GM19099 (cell line): Measurements from ENCODE around the gene PI4K2A.

Experiments
- POLR2A ChIP-seq: IDR thresholded peaks from 3 replicates; pipeline ENCODE4 v1.6.1; 2011; ENCODE audit warnings: low read depth; ENCODE audit not compliant: insufficient read length; ENCODE audit errors: extremely low read depth

The PI4K2A gene

DNA sequence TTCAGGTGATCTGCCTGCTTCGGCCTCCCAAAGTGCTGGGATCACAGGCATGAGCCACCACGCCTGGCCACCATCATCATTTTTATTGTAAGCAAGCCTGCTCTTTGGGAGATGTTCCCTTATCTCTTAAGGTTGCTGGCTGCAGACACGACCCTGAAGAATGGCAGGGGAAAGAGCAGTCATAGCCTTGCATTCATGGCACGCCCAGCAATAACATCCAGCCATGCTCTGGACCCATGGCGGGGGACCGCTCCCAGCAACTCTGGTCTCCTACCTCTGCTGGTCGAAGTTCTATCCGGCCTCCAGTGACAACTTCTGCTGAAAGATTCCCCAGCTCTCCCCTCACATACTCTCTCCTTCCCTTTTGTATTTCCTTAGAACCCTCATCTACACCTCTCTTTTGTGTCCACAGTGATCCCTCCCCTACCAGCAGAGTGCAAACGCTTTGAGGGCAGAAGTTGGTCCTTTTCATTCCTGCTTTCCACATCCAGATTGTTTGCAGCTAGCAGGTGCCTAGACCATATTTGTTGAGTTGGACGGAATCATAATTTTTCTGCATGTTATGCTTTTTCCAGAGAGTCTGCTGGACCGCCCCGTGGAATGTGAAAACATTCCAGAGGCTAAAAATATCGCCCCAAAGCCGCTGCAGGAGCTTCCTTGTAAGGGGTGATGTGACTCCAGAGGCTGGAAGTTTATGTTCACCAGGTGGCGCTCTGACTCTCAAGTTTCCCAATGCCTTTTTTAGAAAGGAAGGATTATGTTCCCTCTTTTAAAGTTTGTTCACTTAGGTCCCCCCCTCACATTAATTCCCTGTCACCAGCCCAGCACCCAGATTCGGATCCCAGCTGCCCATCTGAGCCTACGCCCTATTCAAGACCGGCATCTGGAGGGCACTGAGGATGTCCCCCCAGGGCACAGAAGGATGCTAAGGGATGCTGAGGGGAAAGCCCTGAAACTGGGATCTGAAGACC is 68.8 kb downstream of the PI4K2A start:
- no peak for TF ChIP-seq POLR2A

DNA sequence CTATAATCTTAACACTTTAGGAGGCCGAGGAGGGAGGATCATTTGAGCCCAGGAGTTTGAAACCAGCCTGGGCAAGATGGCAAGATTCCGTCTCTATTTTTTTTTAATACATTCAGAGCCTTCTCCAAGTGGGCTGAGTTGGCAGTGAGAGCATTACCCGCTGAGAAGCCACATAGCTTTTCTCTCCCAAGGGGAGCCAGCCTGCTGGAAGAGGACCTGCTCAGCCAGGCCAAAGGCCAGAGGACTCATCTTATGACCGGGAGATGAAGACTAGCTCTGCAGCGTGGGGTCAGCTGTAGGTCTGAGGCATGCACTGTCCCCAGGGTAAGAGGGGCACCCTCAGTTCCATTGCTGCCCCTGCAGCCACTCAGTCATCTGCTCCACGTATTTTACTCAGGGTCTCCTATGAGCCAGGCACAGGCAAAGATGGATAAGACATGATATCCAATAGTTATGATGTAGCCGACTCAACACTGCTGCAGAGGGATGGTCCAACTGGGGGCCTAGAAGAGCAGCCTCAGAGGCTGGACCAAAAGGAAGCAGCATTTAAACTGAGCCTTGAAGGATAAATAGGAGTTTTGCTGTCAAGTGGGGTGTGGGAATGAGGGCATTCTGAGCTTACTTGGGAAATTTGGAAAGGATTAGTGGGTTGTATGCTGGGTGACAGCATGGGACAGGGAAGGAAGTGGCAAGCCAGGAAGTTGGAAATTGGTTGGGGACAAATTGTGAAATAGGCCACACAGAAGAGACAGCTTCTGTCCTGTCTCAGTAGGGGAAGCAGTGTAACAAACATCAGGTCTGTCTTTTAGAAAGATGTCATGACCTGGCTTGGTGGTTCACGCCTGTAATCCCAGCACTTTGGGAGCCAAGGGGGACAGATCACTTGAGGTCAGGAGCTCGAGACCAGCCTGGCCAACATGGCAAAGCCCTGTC is 71.4 kb downstream of the PI4K2A start:
- TF ChIP-seq POLR2A = no peak

DNA sequence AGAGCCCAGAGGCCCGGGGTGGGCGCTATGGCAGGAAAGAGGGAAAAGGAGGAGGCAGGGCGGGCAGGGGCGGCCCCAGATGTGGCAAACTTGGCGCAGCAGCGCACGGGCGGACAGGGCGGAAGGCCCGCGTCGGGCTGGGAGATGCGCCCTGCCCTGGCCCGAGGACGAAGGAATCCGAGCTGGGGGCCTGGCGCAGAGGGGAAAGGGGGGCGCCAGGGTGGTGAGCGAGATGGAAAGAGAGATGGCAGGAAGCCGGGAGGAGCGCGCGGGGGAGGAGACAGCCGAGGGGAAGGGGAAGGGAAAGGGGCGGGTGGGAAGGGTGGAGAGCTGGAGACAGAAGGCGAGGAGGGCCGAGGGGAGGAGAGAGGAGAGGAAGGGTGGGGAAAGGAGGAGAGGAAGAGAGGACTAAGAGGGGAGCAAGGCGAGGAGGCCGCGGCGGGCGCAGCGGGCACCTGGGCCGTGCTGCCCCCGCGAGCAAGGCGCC is 72.9 kb downstream of the PI4K2A start, which contains the start of gene MARVELD1:
Gene MARVELD1, plus strand, starts transcription at position 392 of the 487 bp plus-strand sequence. CDS start 147 bp downstream, outside the sequence.
- TF ChIP-seq POLR2A = peak; percentile 18

DNA sequence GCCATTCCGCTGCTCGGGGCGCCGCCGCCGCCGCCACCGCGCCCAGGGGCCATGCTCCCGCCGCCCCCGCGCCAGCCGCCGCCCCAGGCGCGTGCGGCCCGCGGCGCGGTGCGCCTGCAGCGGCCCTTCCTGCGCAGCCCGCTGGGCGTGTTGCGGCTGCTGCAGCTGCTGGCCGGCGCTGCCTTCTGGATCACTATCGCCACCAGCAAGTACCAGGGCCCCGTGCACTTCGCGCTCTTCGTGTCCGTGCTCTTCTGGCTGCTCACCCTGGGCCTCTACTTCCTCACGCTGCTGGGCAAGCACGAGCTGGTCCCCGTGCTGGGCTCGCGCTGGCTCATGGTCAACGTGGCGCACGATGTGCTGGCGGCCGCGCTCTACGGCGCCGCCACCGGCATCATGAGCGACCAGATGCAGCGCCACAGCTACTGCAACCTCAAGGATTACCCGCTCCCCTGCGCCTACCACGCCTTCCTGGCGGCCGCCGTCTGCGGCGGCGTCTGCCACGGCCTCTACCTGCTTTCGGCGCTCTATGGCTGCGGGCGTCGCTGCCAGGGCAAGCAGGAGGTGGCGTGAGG is 73.4 kb downstream of the PI4K2A start:
- TF ChIP-seq POLR2A = peak; percentile 22

DNA sequence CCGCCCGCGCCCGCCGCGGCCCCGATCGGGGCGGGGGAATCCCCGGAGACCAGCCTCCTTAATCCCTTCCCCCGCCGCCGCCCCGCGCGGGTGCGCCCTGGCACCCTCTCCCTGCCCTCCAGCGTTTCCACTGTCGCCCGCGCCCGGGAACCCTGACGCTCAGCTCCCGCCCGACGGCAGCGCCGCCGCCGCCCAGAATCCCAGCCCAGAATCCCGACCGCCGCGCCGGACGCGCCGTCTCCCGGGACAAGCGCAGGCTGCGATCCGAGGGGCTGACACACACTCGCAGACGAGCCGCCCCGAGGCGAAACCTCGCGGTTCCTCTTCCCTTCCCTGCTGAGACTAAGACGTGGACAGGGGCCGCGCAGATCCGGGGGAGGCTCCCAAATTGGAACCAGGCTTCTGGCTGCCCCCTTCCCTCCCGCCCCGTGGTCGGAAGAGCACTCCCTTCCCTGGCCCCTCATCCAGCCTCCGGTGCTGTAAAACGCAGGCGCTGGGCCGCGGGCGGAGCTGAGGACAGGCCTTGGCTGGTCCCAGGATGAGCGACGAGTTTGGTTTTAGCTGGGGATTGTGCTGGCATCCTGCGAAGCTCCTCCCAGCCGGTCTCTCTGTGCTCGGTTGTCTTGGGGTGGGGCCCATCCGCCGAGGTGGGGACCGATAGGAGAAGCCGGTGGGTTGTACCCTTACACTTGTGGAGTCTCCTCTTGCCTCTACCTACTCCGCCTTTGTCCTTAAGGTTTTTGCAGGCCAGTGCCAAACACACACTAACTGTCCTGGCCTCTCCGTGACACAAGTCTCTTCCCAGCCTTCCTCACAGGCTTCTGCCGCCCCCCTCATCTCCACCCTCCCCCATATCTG is 74.2 kb downstream of the PI4K2A start:
- TF ChIP-seq POLR2A = no peak

DNA sequence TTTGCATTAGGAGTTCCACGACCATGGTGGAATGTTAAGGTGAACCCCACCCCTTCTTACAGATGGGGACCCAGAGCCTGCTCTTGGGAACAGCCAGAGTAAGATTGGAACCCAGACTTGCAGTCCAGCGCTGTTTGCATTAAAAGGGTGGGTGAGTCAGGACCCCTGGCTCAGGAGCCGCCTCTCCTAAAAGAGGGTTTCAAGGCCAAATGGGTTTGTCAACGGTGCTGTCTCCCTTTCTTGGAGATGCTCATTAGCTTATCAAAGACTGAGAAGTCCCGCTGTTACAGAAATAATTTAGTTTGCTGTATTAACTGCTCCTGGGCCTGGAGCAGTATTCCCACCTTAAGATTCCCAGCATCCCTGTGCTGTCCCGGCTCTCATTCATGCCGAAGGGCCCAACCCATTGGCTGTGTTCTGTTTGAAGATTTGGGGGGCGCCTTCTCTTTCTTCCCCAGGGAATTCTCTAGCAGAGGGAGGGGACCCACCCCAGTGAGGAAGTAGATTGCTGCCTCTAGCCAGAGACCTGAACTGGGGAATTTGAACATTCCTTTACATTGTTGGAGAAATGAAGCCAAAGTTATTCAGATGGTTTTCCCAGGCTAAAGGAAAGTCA is 74.9 kb downstream of the PI4K2A start:
- TF ChIP-seq POLR2A = no peak

DNA sequence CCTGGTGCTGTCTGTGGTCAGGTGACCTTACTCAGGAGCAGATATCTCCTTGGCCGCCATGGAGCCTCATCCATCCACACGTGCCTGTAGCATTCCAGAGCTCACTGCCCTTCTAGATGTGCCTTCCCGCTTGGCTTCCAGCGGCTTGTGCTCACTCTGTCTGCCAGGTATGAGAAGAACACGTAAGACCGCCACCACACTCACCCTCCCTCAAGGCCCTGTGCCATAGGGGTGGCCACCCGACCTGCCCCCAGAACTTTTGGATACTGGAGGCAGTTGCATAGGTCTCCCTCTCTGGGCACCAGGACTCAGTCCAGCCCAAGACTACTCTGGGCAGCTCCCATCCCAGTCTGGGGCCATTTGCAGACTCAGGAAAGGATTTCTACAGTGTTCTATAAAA is 77.2 kb downstream of the PI4K2A start:
- no peak for TF ChIP-seq POLR2A

DNA sequence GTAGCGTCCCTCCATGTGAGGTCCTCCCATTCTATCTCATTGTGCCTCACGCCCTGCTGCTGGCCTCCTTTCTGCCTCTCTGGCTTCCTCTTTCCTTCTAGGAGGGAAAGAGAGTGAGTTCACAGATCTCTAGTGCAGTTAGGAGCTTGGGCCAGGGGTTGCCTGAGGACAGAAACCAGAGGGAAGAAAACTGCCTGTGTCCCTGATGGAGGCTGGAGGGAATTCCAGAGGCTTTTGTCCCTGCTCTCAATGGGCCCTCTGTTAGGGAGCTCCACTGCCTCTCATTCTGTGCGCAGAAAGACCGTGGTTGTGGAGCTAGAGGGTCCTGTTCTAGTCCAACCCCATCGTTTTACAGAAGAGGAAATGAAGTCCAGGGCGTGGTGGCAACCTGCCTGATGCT is 77.7 kb downstream of the PI4K2A start:
- no peak for TF ChIP-seq POLR2A

DNA sequence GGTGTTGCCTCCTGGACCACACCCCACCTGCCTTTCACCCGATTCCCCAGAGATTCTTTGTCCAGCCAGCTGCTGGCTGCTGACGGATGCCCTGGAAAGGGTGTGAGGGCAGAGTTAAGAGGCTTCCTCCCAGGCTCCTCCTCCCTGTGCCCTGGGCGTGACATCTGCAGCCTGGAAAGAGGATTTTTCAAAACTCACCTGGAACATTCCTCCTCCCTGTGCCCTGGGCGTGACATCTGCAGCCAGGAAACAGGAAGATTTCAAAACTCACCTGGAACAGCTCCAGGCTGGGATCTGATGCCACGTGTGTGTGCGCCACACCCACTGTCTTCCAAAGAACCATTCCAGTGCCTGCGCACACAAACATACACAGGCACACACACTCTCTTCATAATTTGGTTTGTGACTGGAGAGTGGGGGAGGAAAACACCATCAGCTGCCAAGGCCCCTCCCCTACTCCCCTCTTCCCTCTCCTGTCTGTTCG is 78.2 kb downstream of the PI4K2A start:
- TF ChIP-seq POLR2A = no peak

DNA sequence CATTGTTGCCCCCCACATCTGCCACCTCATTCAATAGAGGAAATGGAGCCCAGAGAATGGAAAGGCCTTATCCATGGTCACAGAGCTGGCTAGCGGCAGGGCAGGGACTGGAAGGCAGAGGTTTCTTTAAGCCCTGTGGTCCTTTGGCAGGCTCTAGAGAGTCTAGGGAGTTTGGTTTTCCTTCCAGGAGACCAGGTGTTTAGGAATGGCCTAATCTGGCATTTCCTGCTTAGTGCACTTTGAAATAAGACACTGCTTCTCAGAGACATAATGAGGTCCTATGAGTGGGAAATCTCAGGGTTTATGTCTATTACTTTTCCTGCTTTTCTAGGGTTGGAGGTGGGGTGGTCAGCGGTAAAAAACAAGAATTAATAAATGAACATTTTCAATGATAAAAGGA is 79.1 kb downstream of the PI4K2A start:
- no peak for TF ChIP-seq POLR2A

DNA sequence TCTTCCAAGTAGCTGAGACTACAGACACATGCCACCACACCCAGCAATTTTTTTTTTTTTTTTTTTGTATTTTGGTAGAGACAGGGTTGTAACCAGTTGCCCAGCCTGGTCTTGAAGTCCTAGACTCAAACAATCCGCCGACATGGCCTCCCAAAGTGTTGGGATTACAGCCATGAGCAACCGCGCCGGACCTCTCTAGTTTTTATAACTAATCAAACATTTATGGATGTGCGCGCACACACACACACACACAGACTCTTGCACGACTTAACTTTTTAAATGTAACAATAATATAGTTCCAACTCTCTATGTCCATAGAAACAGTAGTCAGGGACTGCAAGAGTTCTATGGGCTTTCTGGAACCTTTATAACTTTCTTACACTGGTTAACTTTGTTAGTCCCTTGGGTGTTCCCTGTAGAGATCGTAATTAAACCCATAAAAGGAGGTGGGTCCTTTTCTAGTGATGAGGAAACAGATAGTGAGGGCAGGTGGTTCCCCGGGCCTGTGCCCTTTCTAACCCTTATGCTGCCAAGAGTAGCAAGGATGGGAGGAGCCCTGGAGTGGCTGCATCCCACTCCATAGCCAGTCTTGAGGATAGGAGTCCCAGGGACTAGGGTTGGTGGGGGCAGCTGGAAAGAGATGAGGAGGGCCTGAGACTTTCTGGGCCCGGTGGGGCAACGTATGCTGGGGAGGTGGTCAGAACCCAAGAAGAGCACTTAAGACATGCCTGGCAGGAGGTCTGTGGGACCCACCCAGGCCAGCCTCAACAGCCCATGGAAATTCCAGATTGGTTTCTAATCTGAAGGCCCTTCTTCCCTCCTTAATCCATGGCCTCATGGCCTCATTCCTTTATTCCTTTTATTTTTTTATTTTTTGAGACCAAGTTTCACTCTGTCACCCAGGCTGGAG is 81.7 kb downstream of the PI4K2A start:
- no peak for TF ChIP-seq POLR2A

DNA sequence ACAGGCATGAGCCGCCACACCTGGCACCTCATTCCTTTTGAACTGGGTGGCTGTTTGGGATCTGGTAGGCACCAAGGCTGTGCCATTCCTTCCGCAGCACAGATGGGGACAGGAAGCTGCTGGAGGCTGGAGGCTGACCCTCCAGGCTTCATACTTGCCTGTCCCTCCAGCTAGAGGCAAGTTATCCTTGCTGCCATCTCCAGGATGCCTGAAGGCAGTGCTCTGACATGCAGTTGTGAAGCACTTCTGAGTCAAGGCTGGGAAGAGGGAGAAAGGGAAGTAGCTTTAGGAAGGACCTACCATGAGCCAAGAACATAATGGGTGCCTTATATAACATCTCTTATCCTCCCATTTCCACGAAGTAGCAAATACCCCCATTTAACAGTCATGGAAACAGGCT is 82.5 kb downstream of the PI4K2A start:
- no peak for TF ChIP-seq POLR2A
